Vagina (tissue), 2 donors: ENCODE results near the gene RAB3IP.

ENCODE experiments used
- POLR2A ChIP-seq, 2 donors: fragments of 450-650 bp; IDR thresholded peaks; one replicate each; pipeline ENCODE4 v1.6.1; 2017; ENCODE audit warnings: antibody characterized with exemption in 2 of 2, mild to moderate bottlenecking in 2 of 2, moderate library complexity in 2 of 2
- TF ChIP-seq, protein P1 (sequence below), 3 experiments: fragments of 450-650 bp in 2 of 3; fragments of 200-600 bp in 1 of 3; sonication (generic) in 1 of 3; IDR thresholded peaks; one replicate each; pipeline ENCODE4 v1.5.1; 2017 to 2019; ENCODE audit warnings: antibody characterized with exemption in 3 of 3, mild to moderate bottlenecking in 2 of 3, moderate library complexity in 2 of 3

- TF ChIP-seq, protein P1, sequence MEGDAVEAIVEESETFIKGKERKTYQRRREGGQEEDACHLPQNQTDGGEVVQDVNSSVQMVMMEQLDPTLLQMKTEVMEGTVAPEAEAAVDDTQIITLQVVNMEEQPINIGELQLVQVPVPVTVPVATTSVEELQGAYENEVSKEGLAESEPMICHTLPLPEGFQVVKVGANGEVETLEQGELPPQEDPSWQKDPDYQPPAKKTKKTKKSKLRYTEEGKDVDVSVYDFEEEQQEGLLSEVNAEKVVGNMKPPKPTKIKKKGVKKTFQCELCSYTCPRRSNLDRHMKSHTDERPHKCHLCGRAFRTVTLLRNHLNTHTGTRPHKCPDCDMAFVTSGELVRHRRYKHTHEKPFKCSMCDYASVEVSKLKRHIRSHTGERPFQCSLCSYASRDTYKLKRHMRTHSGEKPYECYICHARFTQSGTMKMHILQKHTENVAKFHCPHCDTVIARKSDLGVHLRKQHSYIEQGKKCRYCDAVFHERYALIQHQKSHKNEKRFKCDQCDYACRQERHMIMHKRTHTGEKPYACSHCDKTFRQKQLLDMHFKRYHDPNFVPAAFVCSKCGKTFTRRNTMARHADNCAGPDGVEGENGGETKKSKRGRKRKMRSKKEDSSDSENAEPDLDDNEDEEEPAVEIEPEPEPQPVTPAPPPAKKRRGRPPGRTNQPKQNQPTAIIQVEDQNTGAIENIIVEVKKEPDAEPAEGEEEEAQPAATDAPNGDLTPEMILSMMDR (IDR thresholded peaks at IDR 0.05): no peak
- no peak for TF ChIP-seq POLR2A (IDR thresholded peaks at IDR 0.05)
These were observed 5.4 kb downstream of the RAB3IP start for GRCh38 chr12:69744109-69744508.
